ENCODE results near the gene USP11. TPM values are rescaled to one million over a fixed set of nuclear protein-coding genes. Genes with fewer than 3 reads are reported as not detected.
A peak's percentile ranks its signal among the peaks of the same experiment; 100 is the strongest.
"Not testable (repeated sequence)": the region's sequence is repeated elsewhere in the genome, so short reads cannot be mapped to it uniquely, and the experiment has no call there.

USP11 gene
- total and polyA plus RNA-seq, 2 experiments from 2014 or later = 64.2 to 65.1 TPM

GRCh38 chrX:47283015-47283771, 50.4 kb downstream of the USP11 start:
- no peak overlapping the region for H3K4me3 ChIP-seq
- H3K36me3 Mint-ChIP-seq (ENCODE audit: low read depth) = no peaks in the 10 kb centered on the region
- H3K27me3 ChIP-seq (ENCODE audit: insufficient read depth) = no peaks in the 10 kb centered on the region
- no peaks in the 10 kb centered on the region for H3K4me1 ChIP-seq (ENCODE audit: insufficient read depth)
- H3K4me2 ChIP-seq = no peak overlapping the region
- no peaks in the 10 kb centered on the region for H4K20me1 ChIP-seq (replicated peaks; ENCODE audit: insufficient read depth)
- H3K9me2 ChIP-seq (ENCODE audit: insufficient read depth) = no peaks in the 10 kb centered on the region
- DNase-seq (ENCODE audit: low spot score) (no peak), ATAC-seq (no peak)
- TF ChIP-seq CREB1 (CRISPR knock-in tag; IDR thresholded peaks at IDR 0.05; ENCODE audit: low read depth) = no peak
- no peak for TF ChIP-seq STAT1 (IDR thresholded peaks at IDR 0.05; ENCODE audit: unreplicated experiment)
- TF ChIP-seq JUNB (IDR thresholded peaks at IDR 0.05; ENCODE audit: unreplicated experiment) = no peak
- no peak for TF ChIP-seq POLR2AphosphoS5 (IDR thresholded peaks at IDR 0.05; ENCODE audit: low read depth)
- no peak for TF ChIP-seq NANOG (IDR thresholded peaks at IDR 0.05; ENCODE audit: borderline replicate concordance)
- TF ChIP-seq ZNF331 (CRISPR knock-in tag; IDR thresholded peaks at IDR 0.05; ENCODE audit: low read depth) = no peak
- TF ChIP-seq EZH2 (IDR thresholded peaks at IDR 0.05; ENCODE audit: low read depth, unreplicated experiment) = no peak
- no peak for TF ChIP-seq EZH2phosphoT487 (IDR thresholded peaks at IDR 0.05; ENCODE audit: unreplicated experiment)
- peaks cover 3% of the 10 kb centered on the region; the same call in 2 of the 3 replicates for H3K4me1 Mint-ChIP-seq
- no peak overlapping the region for H3K27ac Mint-ChIP-seq
- no peaks in the 10 kb centered on the region for H3F3A ChIP-seq (replicated peaks; ENCODE audit: low read depth)
- H3K36me3 ChIP-seq (ENCODE audit: insufficient read depth) = no peaks in the 10 kb centered on the region
- H3K79me2 ChIP-seq (replicated peaks; ENCODE audit: insufficient read depth) = no peaks in the 10 kb centered on the region
- H3K4me3 Mint-ChIP-seq = no peak overlapping the region
- H3K9me3 Mint-ChIP-seq = no peaks in the 10 kb centered on the region
- H2AFZ ChIP-seq = no peak overlapping the region
- no peak overlapping the region for H3K27ac ChIP-seq (ENCODE audit: low read depth)
- H3K27me3 Mint-ChIP-seq (ENCODE audit: insufficient read depth, low read depth, poor library complexity) = peaks cover 6% of the 10 kb centered on the region

GRCh38 chrX:47284616-47285015, 51.8 kb downstream of the USP11 start:
- H3K79me2 ChIP-seq (replicated peaks; ENCODE audit: insufficient read depth); H3K27ac Mint-ChIP-seq: not testable (repeated sequence)

More at GRCh38 chrX:47284616-47285015, 51.8 kb downstream of the USP11 start:
- not testable (repeated sequence) for H4K20me1 ChIP-seq (replicated peaks; ENCODE audit: insufficient read depth); H2AFZ ChIP-seq; H3K27me3 Mint-ChIP-seq (ENCODE audit: insufficient read depth, low read depth, poor library complexity); H3F3A ChIP-seq (replicated peaks; ENCODE audit: low read depth); DNase-seq (ENCODE audit: low spot score); H3K9me2 ChIP-seq (ENCODE audit: insufficient read depth); H3K4me1 ChIP-seq (ENCODE audit: insufficient read depth); H3K4me3 ChIP-seq; H3K36me3 ChIP-seq (ENCODE audit: insufficient read depth); H3K27me3 ChIP-seq (ENCODE audit: insufficient read depth); ATAC-seq; H3K27ac ChIP-seq (ENCODE audit: low read depth); H3K9me3 Mint-ChIP-seq; H3K36me3 Mint-ChIP-seq (ENCODE audit: low read depth); H3K4me1 Mint-ChIP-seq; H3K4me3 Mint-ChIP-seq; H3K4me2 ChIP-seq
- TF ChIP-seq CTCF (conservative IDR thresholded peaks at IDR 0.05; ENCODE audit: low read depth in 2 of 2) = peak in 1 of 2 experiments; percentile 28; a peak in 1 of 4 replicates
